Measurements from ENCODE around the gene KIF13A. TPM values are rescaled to one million over a fixed set of nuclear protein-coding genes. Genes with fewer than 3 reads are reported as not detected.

The KIF13A gene
- total RNA-seq, 2 donors from 2014 or later: 36.8 to 57.5 TPM

DNA sequence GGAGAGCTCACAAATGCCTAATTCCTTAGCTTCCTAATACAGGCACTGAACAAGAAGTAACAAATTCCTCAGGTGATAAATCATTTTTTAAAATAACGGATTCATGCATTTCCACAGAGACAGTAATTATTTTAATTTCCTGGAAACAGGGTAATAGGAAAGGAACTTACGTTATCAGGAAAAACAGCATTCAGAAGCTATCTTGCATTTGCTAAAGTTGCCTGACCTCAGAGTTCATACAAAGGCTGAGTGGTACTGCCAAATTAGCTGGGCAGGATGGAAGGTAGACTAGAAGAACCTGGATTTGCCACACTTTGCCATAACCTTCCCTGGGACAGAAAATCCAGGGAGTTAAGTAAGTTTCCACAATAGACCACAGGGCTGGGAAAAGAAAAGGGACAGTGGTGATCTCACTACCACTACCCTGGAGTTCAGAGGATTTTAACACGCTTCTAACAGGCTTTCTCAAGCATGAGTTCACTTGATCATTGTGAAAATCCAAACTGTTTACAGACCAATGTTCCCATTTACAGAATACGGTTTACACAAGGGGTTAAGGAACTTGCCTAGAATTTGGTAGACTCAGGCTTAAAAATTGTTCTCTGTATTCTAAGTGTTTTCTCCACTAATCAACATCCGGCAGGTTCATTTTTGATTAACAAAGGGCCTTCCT, 57.0 kb downstream of the KIF13A start:
- 77% methylated on average over 5 of the region's 5 CpGs for WGBS

DNA sequence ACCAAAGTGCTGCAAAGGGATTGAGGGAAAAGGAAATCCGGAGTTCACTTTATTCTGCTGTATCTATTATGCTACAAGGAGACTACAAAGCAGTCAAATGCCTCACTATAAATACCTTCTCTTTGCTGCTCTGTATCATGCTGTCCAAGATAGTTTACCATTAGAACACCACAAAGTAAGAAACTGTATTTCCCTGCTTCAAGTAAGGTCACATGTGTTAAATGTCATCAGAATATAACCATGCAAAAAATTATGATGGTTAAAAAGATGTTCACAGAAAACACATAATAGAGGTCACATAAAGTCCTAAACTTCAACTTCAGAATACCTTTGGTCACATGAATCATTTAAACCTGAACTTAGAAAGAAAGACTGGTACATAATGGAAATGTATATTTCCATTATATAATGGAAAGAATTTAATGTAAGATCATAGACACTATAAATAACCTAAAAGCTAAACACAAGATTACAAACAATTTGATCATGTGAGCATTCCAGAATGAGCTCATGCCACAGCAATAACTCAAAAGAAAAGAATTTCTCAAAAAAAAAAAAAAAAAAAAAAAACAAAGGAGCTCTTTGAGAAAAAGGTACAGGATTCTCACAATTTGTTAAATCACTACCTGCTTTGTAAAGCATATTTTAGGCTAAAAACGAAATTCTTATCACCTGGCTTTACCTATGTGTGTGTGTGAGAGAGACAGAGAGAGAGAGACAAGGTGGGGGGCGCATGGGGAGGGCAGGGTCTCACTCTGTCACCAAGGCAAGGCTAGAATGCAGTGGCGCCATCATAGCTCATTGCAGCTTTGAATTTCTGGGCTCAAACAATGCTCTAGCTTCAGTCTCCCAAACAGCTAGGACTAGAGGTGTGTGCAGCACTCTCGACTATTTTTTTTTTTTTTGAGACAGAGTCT, 58.7 kb downstream of the KIF13A start:
- intact Hi-C loops (cut with DNase I): no loop called here
- 66% methylated on average over 5 of the region's 5 CpGs for WGBS
- Histone ChIP-seq H3K9me3 (no peaks in the 10 kb centered on the region), H3K4me3 (no peak overlapping the region), H3K36me3 (no peaks in the 10 kb centered on the region), H3K27me3 (replicated peaks; ENCODE audit: insufficient read depth) (no peaks in the 10 kb centered on the region), H3K27ac (no peak overlapping the region), H3K4me1 (replicated peaks) (no peaks in the 10 kb centered on the region)
- TF ChIP-seq CTCF (IDR thresholded peaks at IDR 0.05): no peak
- TF ChIP-seq POLR2AphosphoS5 (IDR thresholded peaks at IDR 0.05): peak; percentile 4
- no peak for DNase-seq (ENCODE audit: low spot score)

More for the DNA sequence above, 57.0 kb downstream of the KIF13A start:
- no peaks in the 10 kb centered on the region for H3K27me3 ChIP-seq (replicated peaks; ENCODE audit: insufficient read depth)
- no peak overlapping the region for H3K27ac ChIP-seq
- no peaks in the 10 kb centered on the region for H3K36me3 ChIP-seq
- intact Hi-C loops (cut with DNase I): loop anchor here (10.0 kb wide), 1 partner anchor 54 kb away; the partner anchor contains the start of gene KIF13A
- H3K9me3 ChIP-seq: no peaks in the 10 kb centered on the region
- no peak for DNase-seq (ENCODE audit: low spot score)
- TF ChIP-seq POLR2A (IDR thresholded peaks at IDR 0.05) (no peak), CTCF (IDR thresholded peaks at IDR 0.05) (no peak), POLR2AphosphoS5 (IDR thresholded peaks at IDR 0.05) (no peak)
- H3K4me3 ChIP-seq: no peak overlapping the region
- H3K4me1 ChIP-seq (replicated peaks): no peaks in the 10 kb centered on the region

- Histone ChIP-seq H3K27me3 (replicated peaks; ENCODE audit: insufficient read depth) (no peaks in the 10 kb centered on the region), H3K4me3 (no peak overlapping the region), H3K4me1 (replicated peaks) (no peaks in the 10 kb centered on the region), H3K9me3 (no peaks in the 10 kb centered on the region), H3K36me3 (no peaks in the 10 kb centered on the region), H3K27ac (no peak overlapping the region)
- intact Hi-C loops (cut with DNase I): no loop called here
- DNase-seq (ENCODE audit: low spot score): no peak
- 77% methylated on average over 3 of the region's 3 CpGs for WGBS
- TF ChIP-seq POLR2AphosphoS5 (IDR thresholded peaks at IDR 0.05) (no peak), POLR2A (IDR thresholded peaks at IDR 0.05) (no peak), CTCF (IDR thresholded peaks at IDR 0.05) (no peak)
Observed at GRCh38 chr6:17927705-17928104, 59.7 kb downstream of the KIF13A start.

- no peak overlapping the region for H3K27ac ChIP-seq
- intact Hi-C loops (cut with DNase I): no loop called here
- DNase-seq (ENCODE audit: low spot score): no peak
- no peak overlapping the region for H3K4me3 ChIP-seq
- WGBS: 31% methylated on average over 4 of the region's 4 CpGs
- no peaks in the 10 kb centered on the region for H3K9me3 ChIP-seq
- no peaks in the 10 kb centered on the region for H3K36me3 ChIP-seq
- H3K4me1 ChIP-seq (replicated peaks): no peaks in the 10 kb centered on the region
- H3K27me3 ChIP-seq (replicated peaks; ENCODE audit: insufficient read depth): no peaks in the 10 kb centered on the region
- no peak for TF ChIP-seq POLR2AphosphoS5 (IDR thresholded peaks at IDR 0.05)
- no peak for TF ChIP-seq POLR2A (IDR thresholded peaks at IDR 0.05)
- TF ChIP-seq CTCF (IDR thresholded peaks at IDR 0.05): no peak
Observed at GRCh38 chr6:17923401-17923863, 64.0 kb downstream of the KIF13A start.

All from prostate gland (tissue), 2 donors.